Measurements from ENCODE around the gene MMP13.

MMP13 gene

GRCh38 chr11:102935514-102935913, 20.0 kb downstream of the MMP13 start:
- WGBS, result 94% methylated on average over 3 of the region's 3 CpGs
- Histone ChIP-seq H3K36me3 (ENCODE audit: insufficient read depth, low read length) (no peaks in the 10 kb centered on the region), H3K4me1 (ENCODE audit: insufficient read depth, low read length) (no peaks in the 10 kb centered on the region), H3K9ac (ENCODE audit: low read depth, low read length) (no peak overlapping the region), H3K9me3 (ENCODE audit: insufficient read depth, low read depth, low read length) (no peaks in the 10 kb centered on the region), H3K27ac (ENCODE audit: low read depth, low read length) (no peak overlapping the region), H3K27me3 (ENCODE audit: insufficient read depth, low read length) (no peaks in the 10 kb centered on the region), H3K4me3 (ENCODE audit: low read length) (no peak overlapping the region)

GRCh38 chr11:102934735-102935134, 20.8 kb downstream of the MMP13 start:
- Histone ChIP-seq H3K4me1 (ENCODE audit: insufficient read depth, low read length) (no peaks in the 10 kb centered on the region), H3K36me3 (ENCODE audit: insufficient read depth, low read length) (no peaks in the 10 kb centered on the region), H3K27ac (ENCODE audit: low read depth, low read length) (no peak overlapping the region), H3K9me3 (ENCODE audit: insufficient read depth, low read depth, low read length) (no peaks in the 10 kb centered on the region), H3K4me3 (ENCODE audit: low read length) (no peak overlapping the region), H3K27me3 (ENCODE audit: insufficient read depth, low read length) (no peaks in the 10 kb centered on the region), H3K9ac (ENCODE audit: low read depth, low read length) (no peak overlapping the region)
- 93% methylated on average over 4 of the region's 4 CpGs for WGBS

GRCh38 chr11:102933627-102934026, 21.9 kb downstream of the MMP13 start:
- H3K27me3 ChIP-seq (ENCODE audit: insufficient read depth, low read length), result no peaks in the 10 kb centered on the region
- H3K4me1 ChIP-seq (ENCODE audit: insufficient read depth, low read length), result no peaks in the 10 kb centered on the region
- no peaks in the 10 kb centered on the region for H3K9me3 ChIP-seq (ENCODE audit: insufficient read depth, low read depth, low read length)
- WGBS, result 96% methylated on average over 2 of the region's 3 CpGs
- H3K36me3 ChIP-seq (ENCODE audit: insufficient read depth, low read length), result no peaks in the 10 kb centered on the region
- H3K4me3 ChIP-seq (ENCODE audit: low read length), result no peak overlapping the region
- no peak overlapping the region for H3K9ac ChIP-seq (ENCODE audit: low read depth, low read length)
- H3K27ac ChIP-seq (ENCODE audit: low read depth, low read length), result no peak overlapping the region

- Histone ChIP-seq H3K27me3 (ENCODE audit: insufficient read depth, low read length) (no peaks in the 10 kb centered on the region), H3K4me3 (ENCODE audit: low read length) (no peak overlapping the region), H3K4me1 (ENCODE audit: insufficient read depth, low read length) (no peaks in the 10 kb centered on the region), H3K9me3 (ENCODE audit: insufficient read depth, low read depth, low read length) (no peaks in the 10 kb centered on the region), H3K36me3 (ENCODE audit: insufficient read depth, low read length) (no peaks in the 10 kb centered on the region), H3K9ac (ENCODE audit: low read depth, low read length) (no peak overlapping the region), H3K27ac (ENCODE audit: low read depth, low read length) (no peak overlapping the region)
- 98% methylated on average over 7 of the region's 7 CpGs for WGBS
Measured at GRCh38 chr11:102932678-102933077, 22.9 kb downstream of the MMP13 start.

GRCh38 chr11:102930451-102930850, 25.1 kb downstream of the MMP13 start:
- Histone ChIP-seq H3K36me3 (ENCODE audit: insufficient read depth, low read length) (no peaks in the 10 kb centered on the region), H3K4me1 (ENCODE audit: insufficient read depth, low read length) (no peaks in the 10 kb centered on the region), H3K27ac (ENCODE audit: low read depth, low read length) (no peak overlapping the region), H3K27me3 (ENCODE audit: insufficient read depth, low read length) (no peaks in the 10 kb centered on the region), H3K9ac (ENCODE audit: low read depth, low read length) (no peak overlapping the region), H3K9me3 (ENCODE audit: insufficient read depth, low read depth, low read length) (no peaks in the 10 kb centered on the region), H3K4me3 (ENCODE audit: low read length) (no peak overlapping the region)

- no peaks in the 10 kb centered on the region for H3K27me3 ChIP-seq (ENCODE audit: insufficient read depth, low read length)
- H3K36me3 ChIP-seq (ENCODE audit: insufficient read depth, low read length), result no peaks in the 10 kb centered on the region
- H3K9me3 ChIP-seq (ENCODE audit: insufficient read depth, low read depth, low read length), result no peaks in the 10 kb centered on the region
- WGBS, result 100% methylated on average over 1 of the region's 1 CpG
- no peak overlapping the region for H3K9ac ChIP-seq (ENCODE audit: low read depth, low read length)
- no peak overlapping the region for H3K27ac ChIP-seq (ENCODE audit: low read depth, low read length)
- no peak overlapping the region for H3K4me3 ChIP-seq (ENCODE audit: low read length)
- no peaks in the 10 kb centered on the region for H3K4me1 ChIP-seq (ENCODE audit: insufficient read depth, low read length)
Measured at GRCh38 chr11:102929972-102930371, 25.6 kb downstream of the MMP13 start.

GRCh38 chr11:102929166-102929565, 26.4 kb downstream of the MMP13 start:
- no peak overlapping the region for H3K27ac ChIP-seq (ENCODE audit: low read depth, low read length)
- no peak overlapping the region for H3K9ac ChIP-seq (ENCODE audit: low read depth, low read length)
- WGBS, result 88% methylated on average over 3 of the region's 3 CpGs
- H3K4me1 ChIP-seq (ENCODE audit: insufficient read depth, low read length), result no peaks in the 10 kb centered on the region
- no peak overlapping the region for H3K4me3 ChIP-seq (ENCODE audit: low read length)
- no peaks in the 10 kb centered on the region for H3K27me3 ChIP-seq (ENCODE audit: insufficient read depth, low read length)
- no peaks in the 10 kb centered on the region for H3K36me3 ChIP-seq (ENCODE audit: insufficient read depth, low read length)
- no peaks in the 10 kb centered on the region for H3K9me3 ChIP-seq (ENCODE audit: insufficient read depth, low read depth, low read length)

GRCh38 chr11:102928247-102928646, 27.3 kb downstream of the MMP13 start:
- 91% methylated on average over 3 of the region's 4 CpGs for WGBS
- H3K9ac ChIP-seq (ENCODE audit: low read depth, low read length), result no peak overlapping the region
- H3K27ac ChIP-seq (ENCODE audit: low read depth, low read length), result no peak overlapping the region
- no peaks in the 10 kb centered on the region for H3K36me3 ChIP-seq (ENCODE audit: insufficient read depth, low read length)
- no peaks in the 10 kb centered on the region for H3K4me1 ChIP-seq (ENCODE audit: insufficient read depth, low read length)
- no peaks in the 10 kb centered on the region for H3K27me3 ChIP-seq (ENCODE audit: insufficient read depth, low read length)
- no peak overlapping the region for H3K4me3 ChIP-seq (ENCODE audit: low read length)
- no peaks in the 10 kb centered on the region for H3K9me3 ChIP-seq (ENCODE audit: insufficient read depth, low read depth, low read length)

GRCh38 chr11:102927624-102927990, 27.9 kb downstream of the MMP13 start:
- no peaks in the 10 kb centered on the region for H3K36me3 ChIP-seq (ENCODE audit: insufficient read depth, low read length)
- H3K4me3 ChIP-seq (ENCODE audit: low read length), result no peak overlapping the region
- no peak overlapping the region for H3K9ac ChIP-seq (ENCODE audit: low read depth, low read length)
- no peak overlapping the region for H3K27ac ChIP-seq (ENCODE audit: low read depth, low read length)
- H3K27me3 ChIP-seq (ENCODE audit: insufficient read depth, low read length), result no peaks in the 10 kb centered on the region
- H3K4me1 ChIP-seq (ENCODE audit: insufficient read depth, low read length), result no peaks in the 10 kb centered on the region
- no peaks in the 10 kb centered on the region for H3K9me3 ChIP-seq (ENCODE audit: insufficient read depth, low read depth, low read length)

- Histone ChIP-seq H3K4me1 (ENCODE audit: insufficient read depth, low read length) (no peaks in the 10 kb centered on the region), H3K4me3 (ENCODE audit: low read length) (no peak overlapping the region), H3K9me3 (ENCODE audit: insufficient read depth, low read depth, low read length) (no peaks in the 10 kb centered on the region), H3K27me3 (ENCODE audit: insufficient read depth, low read length) (no peaks in the 10 kb centered on the region), H3K9ac (ENCODE audit: low read depth, low read length) (no peak overlapping the region), H3K27ac (ENCODE audit: low read depth, low read length) (no peak overlapping the region), H3K36me3 (ENCODE audit: insufficient read depth, low read length) (no peaks in the 10 kb centered on the region)
- WGBS, result 84% methylated on average over 6 of the region's 6 CpGs
Measured at GRCh38 chr11:102926961-102927623, 28.4 kb downstream of the MMP13 start.

- Histone ChIP-seq H3K4me3 (ENCODE audit: low read length) (no peak overlapping the region), H3K9ac (ENCODE audit: low read depth, low read length) (no peak overlapping the region), H3K36me3 (ENCODE audit: insufficient read depth, low read length) (no peaks in the 10 kb centered on the region), H3K27me3 (ENCODE audit: insufficient read depth, low read length) (no peaks in the 10 kb centered on the region), H3K9me3 (ENCODE audit: insufficient read depth, low read depth, low read length) (no peaks in the 10 kb centered on the region), H3K27ac (ENCODE audit: low read depth, low read length) (no peak overlapping the region), H3K4me1 (ENCODE audit: insufficient read depth, low read length) (no peaks in the 10 kb centered on the region)
Measured at GRCh38 chr11:102926517-102926916, 29.0 kb downstream of the MMP13 start.

- Histone ChIP-seq H3K36me3 (ENCODE audit: insufficient read depth, low read length) (no peaks in the 10 kb centered on the region), H3K27me3 (ENCODE audit: insufficient read depth, low read length) (no peaks in the 10 kb centered on the region), H3K9ac (ENCODE audit: low read depth, low read length) (no peak overlapping the region), H3K9me3 (ENCODE audit: insufficient read depth, low read depth, low read length) (no peaks in the 10 kb centered on the region), H3K4me3 (ENCODE audit: low read length) (no peak overlapping the region), H3K4me1 (ENCODE audit: insufficient read depth, low read length) (no peaks in the 10 kb centered on the region), H3K27ac (ENCODE audit: low read depth, low read length) (no peak overlapping the region)
- WGBS, result 100% methylated on average over 2 of the region's 3 CpGs
Measured at GRCh38 chr11:102925988-102926387, 29.5 kb downstream of the MMP13 start.
